Right ventricle myocardium superior (tissue), 1 donor: ENCODE measurements around the gene CDKN2B-AS1. TPM values are rescaled to one million over a fixed set of nuclear protein-coding genes. Genes with fewer than 3 reads are reported as not detected.

Source experiments
- ATAC-seq: fragments of 200-7000 bp; cut with Tn5 transposase; one replicate; pipeline ENCODE4 v1.9.1; 2020; ENCODE audit warnings: mild to moderate bottlenecking; ENCODE audit not compliant: poor library complexity
- DNase-seq: peaks from one replicate; pipeline ENCODE4 v3.0.0-alpha.2; 2020
- intact Hi-C: fragments of 100-400 bp; cut with DNase I; formaldehyde crosslinking; loops from one replicate; pipeline ENCODE4 v1.11.2; 2022
- total RNA-seq: library from RNA; stranded (reverse); fragmentation: NEBNext Ultra II Directional; extraction: Animal tissue kit (Norgen Biotek cat#: 25700); gene quantifications from one replicate; pipeline ENCODE4 v1.2.1, GENCODE V29; 2021
- donor health status: DM: no; HTN: yes; CAD: no; lungs with severe emphysema.

The CDKN2B-AS1 gene
- total RNA-seq, 1 donor from 2014 or later = not detected

DNA sequence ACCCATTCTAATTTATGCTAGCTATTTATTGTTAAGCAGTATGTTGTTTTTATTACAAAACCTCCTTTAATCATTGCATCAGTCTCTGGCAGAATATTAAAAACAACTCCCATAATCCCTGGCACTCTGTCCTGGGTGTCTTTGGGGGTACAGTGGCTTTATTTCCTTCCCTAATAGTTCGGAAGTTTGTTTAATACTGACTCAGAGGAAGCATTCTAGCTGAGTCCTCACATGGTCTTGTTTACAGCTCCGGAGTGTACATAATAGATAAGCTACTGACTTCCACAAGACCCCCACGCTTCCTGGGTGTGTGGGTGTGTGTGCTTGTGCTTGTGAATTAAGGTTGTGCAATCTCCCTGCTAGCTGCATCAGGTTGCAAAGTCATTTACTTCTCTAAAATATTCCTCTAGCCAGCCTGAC, 164.3 kb downstream of the CDKN2B-AS1 start:
- intact Hi-C loops = no loop called here
- DNase-seq = peak; percentile 53
- ATAC-seq = peak; percentile 92

DNA sequence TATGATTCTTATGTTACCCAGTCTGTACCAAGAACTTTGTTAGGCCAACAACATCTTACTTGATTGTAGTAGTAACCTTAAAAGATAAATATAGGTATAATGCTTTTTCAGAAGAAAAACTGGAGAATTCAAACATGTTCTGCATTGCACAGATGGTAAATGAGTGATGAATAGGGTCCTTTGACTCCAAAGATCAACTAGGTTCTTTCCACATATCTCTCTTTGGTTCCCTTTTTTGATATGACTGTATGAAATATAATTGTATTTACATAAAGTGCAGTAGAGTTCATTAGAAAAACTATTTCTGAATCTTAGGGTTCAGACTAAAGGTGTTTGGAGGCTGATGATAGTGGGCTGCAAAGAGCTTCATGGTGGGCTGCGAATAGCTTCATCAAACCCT, 165.0 kb downstream of the CDKN2B-AS1 start:
- no peak for ATAC-seq
- no peak for DNase-seq
- intact Hi-C loops = no loop called here

DNA sequence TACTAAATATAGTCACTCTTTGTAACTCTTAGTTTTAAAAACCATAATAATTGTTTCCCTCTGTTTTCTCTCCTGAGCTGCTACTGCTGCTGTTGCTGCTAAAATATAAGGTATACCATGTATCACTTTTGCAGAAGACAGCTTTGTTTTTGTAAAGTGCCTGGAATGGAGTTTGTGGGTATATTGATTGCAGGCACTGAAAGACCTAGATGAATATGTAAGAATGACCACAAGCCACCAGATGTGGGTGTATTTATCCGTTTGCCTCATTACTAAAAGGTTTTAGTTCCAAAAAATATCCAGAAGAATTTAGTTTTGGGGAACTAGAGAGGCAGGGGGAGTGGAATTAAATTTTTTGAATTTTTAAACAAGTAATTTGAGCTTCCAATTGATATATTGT, 165.6 kb downstream of the CDKN2B-AS1 start:
- DNase-seq (no peak), ATAC-seq (no peak)
- intact Hi-C loops = no loop called here

DNA sequence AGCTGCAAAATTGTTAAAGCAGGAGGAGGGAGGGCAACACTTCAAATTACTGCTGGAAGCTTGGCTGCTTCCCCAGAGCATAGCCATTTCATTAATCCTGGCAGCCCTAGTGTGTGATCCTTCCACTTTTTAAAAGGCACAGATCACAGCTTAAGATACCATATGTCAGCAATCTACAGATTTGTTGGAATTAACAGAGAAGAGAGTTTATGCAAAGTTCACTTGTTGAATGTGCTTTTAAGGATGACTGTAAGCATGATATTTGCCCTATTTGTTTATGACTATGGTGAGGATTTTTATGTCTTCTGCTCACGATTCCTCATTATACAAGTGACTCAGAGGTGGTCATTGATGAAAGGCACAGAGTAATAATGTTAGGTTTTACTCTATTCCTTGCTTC, 170.6 kb downstream of the CDKN2B-AS1 start:
- intact Hi-C loops = no loop called here
- DNase-seq (no peak), ATAC-seq (no peak)

DNA sequence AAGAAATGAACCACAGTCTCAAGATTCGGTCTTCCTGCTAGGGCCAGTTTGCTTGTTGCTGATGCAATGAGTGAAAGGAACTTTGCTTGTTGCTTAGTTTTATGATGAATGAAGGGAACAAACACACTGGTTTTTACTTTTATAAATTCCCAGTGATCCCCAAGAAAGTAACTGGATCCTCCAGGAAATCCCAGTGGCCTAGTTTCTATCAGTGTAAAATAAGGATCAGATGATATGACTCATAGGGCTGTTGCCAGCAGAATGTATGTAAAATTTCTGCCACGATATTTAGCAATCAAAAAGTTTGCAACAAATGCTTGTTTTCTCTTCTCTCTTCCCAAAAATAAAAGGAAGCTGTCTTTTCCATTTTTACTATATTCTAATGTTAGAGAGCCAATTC, 174.7 kb downstream of the CDKN2B-AS1 start:
- no peak for DNase-seq
- ATAC-seq = no peak
- intact Hi-C loops = no loop called here

DNA sequence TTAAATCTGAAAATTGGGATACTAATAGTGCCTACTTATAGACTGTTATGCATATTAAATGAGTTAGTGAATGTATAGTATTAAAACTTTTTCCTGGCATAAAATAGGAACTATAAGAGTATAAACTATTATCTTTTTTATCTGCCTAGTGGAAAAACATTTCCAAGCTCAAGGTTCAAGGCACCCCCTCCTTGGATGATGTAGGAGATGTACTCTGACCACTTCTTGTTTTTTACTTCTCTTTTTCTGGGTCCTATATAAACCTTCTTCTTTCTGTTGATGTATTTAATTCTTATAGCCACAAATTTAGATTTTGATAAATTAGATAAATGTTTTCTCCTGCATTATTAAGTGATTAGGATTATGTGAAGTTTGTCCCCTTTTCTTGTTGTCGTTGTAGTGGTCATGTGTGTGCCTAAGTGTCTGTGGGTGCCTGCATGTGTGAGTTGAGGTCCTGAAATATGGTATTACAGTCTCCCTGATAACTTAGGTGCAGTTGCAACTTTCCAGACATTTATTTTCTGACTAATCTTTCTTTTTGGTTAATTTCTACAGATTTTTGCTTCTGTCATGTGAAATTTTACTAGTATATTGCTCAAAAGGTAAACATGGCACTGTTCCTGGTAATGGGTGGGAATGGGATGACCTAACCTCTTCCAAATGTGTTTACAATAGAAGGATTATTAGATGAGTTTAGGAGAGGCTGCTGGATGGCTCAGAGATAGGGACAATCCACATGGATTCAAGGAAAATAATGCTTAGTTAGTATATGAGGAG, 175.3 kb downstream of the CDKN2B-AS1 start:
- ATAC-seq = no peak
- no peak for DNase-seq
- intact Hi-C loops = no loop called here

Other genes starting within 250 kb of the CDKN2B-AS1 start
- 21.2 TPM for gene MTAP, start 192.2 kb upstream of the CDKN2B-AS1 start, total RNA-seq
- 0.67 TPM for gene CDKN2A, start 399 bp upstream of the CDKN2B-AS1 start, total RNA-seq
- gene CDKN2B, start 14.5 kb downstream of the CDKN2B-AS1 start, total RNA-seq = 2.3 TPM